Activated CD4-positive, alpha-beta T cell treated with anti-CD3 and anti-CD28 coated beads, Interleukin-10, Interleukin-2, amounts not matched to agents 100 ng/mL and 50 ng/mL, durations not matched to agents 16 hours and 8 hours (primary cell): ENCODE data around the gene RNASE9.
A peak's percentile ranks its signal among the peaks of the same experiment; 100 is the strongest.
"Not testable (repeated sequence)": the region's sequence is repeated elsewhere in the genome, so short reads cannot be mapped to it uniquely, and the experiment has no call there.

ENCODE experiments used
- DNase-seq: peaks from one replicate; pipeline ENCODE4 v3.0.0-alpha.2; 2020

RNASE9 gene

DNA sequence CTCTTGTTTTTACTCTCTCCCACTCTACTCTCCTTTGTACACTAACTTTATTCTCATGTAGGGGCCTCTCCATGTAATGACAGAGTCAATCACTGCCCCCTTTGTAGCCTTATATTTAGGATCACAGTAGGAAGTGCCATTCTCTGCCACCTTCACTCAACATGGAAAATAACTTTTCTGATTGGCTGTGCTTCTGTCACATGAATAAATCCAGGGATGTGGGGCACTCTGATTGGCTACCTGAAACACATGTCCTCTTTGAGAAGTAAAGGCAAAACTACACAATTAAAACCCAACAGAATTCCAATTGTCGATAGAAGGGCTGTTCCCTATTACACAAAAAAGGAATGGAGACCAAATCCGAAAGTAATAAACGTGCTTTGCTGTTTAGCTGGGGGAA, at the start of gene RNASE9:
RNASE9 (minus strand) TSS at position 87 of the 400 bp plus-strand sequence.
- DNase-seq: no peak

DNA sequence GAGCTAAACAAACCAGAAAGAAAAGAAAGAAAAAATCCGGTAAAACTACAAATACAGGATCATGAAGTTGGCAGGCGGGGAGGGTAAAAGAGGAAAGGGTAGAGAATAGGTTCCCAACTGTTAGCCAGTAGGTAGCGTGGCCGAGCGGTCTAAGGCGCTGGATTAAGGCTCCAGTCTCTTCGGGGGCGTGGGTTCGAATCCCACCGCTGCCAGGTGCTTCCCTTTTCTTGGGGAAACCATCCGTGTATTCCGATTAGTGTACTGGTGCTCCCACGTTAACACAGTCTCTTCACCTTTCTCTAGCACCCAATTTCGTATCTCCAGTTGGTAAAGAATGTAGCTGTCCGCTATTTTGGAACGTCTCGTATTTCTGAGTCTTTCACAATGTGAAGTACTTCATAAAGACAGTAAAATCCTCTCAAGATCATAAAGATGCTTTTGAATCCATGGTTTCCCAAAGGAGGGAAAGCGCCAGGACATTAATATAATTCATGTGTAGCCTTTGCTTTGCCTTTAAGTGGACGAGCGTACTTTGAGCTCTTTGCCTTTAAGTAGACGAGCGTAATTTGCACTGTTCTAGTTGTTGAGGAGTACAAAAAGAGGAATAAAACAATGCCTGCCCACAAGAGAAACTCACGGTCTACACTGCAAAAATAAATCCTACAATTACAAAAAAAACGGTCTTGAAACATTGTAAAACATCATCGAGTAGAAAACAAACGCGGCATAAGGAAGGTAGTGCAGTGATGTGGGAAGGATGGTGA, 49.3 kb upstream of the RNASE9 start:
- peak; percentile 89 for DNase-seq

DNA sequence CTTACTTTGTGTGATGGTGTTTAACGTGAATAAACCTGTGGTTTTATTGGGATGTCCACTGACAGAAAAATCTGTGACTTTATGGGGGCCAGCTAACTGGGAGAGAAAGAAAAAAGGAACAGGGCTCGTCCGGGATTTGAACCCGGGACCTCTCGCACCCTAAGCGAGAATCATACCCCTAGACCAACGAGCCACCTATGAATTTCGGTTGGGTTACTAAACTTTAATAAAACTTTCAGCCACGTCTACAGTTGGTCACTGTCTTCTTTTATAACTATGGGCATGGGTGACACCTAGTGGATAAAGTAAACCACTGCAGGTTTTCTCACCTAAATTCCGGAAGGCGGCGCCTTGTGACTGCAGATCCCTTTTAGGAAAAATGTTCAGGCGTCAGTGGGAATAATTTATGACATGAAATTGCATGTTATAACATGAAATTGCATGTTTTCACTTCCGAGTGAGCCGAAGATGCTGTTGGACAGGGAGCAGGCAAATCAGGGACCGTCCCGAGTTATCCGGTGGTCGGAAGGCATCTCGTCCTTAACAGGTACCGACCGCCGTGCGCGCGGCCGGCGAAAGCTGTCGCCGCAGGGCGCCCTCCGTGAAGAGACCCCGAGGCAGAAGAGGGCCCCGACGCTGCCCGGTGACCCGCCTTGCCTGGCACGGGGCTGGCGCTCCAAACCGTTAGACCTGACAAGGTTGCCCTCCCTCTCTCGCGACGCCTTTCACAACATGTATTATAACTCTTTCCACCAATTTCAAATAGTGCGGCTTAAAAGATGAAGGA, 48.6 kb upstream of the RNASE9 start:
- DNase-seq: peak; percentile 90

DNA sequence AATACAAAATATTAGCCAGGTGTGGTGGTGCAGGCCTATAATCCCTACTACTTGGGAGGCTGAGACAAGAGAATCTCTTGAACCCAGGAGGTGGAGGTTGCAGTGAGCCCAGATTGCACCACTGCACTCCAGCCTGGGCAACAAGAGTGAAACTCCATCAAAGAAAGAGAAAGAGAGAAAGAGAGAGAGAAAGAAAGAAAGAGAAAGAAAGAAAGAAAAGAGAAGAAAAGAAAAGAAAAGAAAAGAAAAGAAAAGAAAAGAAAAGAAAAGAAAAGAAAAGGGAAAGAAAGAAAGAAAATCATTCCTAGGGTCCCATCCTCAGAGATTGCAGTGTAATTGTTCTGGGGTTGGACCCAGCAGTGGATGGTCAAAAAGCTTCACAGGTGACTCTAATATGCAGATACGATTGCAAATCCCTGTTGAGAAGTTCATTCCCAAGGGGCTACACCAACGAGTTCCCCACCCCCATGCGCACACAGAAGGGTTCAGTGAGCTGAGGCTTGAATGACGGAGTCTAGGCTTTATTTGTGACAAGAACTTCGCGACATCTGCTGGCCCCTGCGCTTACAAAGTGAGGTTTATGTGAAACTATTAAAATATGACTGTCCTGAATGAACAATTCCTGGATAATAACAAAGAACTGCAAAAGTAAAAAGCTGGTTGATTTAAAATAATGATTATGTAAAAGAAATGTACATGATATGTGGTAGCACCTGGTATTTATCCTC, 47.7 kb upstream of the RNASE9 start:
- no peak for DNase-seq

DNA sequence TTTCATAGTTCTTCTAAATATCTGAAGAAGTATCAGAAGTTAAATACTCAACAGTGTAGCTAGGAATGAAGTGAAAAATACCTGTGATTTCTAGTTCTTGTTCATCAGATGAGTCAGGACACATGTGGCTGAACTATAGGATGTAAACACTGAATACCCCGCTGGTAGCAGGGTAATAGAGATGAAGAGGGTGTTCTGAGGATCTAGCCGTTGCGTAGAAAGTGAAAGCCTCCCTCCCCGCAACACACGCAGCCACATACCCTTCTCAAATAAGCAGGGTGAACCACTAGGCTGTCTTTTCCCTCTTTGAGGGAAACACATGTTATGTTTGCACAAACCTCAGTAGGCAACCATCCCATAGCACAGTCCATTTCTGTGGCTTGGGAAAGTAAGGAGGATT, 46.8 kb upstream of the RNASE9 start:
- DNase-seq: peak; percentile 62

DNA sequence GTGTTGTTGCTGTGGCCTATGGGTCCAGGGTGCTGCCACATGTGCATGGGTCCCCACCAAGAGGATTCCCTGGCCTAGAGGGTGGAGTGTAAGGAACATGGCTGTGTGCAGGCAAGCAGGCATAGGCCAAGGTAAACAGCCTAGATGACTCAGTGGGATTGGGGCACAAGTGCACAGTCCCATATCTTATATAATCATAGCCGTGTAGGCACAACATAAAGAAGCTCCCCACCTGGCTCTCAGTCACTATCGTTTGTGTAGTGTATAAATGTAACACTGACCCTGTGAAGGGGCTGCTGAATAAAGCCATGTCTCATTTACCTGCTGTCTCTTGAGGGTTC, 46.0 kb upstream of the RNASE9 start:
- DNase-seq: no peak

DNA sequence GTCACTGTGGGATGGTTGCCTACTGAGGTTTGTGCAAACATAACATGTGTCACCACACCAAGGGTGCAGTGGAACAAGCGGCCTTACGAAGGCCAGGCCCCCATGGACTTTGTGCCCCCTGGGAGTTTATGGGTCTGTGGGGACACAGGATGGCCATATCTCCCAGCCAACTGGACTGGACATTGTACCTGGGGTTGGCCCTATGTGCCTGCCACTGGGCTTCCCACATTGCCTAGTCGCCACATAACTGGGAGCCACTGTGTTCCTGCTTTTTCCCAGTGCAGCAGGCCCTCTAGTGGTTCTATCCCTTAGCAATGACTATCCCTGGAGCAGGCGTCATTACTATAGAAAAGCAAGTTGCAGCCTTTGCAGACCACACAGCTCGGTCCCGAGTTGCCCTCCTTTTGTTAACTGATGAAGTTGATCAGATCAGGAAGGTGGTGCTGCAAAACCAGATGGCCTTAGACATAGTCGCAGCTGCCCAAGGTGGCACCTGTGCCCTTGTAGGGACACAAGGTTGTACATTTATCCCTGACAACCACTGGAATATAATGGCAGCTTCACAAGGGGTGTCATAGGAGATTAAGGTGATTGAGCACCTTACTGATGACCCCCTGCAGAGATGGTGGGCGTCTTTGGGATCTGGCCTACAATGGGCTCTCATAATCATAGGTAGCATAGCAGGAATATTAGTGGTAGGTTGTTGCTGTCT, 45.5 kb upstream of the RNASE9 start:
- no peak for DNase-seq

DNA sequence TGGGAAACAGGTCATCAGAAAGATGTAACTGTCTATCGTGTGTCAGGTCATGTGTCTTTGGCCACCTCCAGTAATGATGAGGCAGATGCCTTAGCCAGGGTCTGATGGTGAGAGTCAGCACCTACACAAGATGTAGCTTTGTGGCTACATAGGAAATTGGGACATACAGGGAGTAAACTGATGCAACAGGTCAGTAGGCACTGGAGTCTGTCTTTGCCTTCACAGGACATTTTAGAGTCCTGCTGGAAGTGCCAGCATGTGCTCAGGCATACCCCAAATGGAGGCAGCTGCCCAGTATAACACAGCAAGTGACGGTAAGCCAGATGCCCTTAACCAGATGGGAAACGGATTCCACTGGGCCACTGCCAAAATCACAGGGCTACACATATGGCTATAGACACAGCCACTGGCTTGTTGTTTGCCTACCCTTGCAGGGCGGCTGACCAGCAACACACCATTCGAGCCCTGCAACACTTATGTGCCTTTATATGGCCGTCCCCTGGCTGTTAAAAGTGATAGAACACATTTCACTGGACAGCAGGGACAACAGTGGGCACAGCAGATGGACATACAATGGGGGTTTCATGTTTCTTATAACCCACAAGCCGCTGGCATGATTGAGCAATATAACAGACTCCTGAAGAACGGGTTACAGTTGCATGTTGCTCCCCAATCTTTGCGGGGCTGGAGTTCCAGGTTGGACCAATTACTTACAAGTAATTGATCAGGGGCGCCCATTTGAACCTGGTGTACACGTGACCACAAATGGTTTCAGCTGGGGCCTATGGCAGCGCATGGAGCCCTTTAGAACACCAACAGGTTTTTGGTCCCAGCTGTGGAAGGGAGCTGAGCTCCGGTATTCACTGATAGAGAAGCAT, 43.2 kb upstream of the RNASE9 start:
- DNase-seq: no peak

DNA sequence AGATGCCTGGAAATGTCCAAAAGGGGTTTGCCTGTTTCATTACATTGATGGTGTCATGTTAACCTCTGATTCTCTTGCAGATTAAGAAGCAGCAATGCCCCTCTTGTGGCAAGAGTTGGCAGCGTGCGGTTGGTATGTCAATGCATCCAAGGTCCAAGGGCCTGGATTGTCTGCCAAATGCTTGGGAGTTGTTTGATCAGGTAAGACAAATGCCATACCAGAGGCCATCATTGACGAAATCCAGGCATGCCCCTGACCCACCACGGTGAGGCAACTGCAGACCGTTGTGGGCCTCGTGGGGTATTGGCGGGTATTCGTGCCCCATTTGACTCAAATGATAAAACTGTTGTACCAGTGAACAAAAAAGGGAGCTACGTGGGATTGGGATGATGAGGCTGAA, 41.7 kb upstream of the RNASE9 start:
- no peak for DNase-seq

DNA sequence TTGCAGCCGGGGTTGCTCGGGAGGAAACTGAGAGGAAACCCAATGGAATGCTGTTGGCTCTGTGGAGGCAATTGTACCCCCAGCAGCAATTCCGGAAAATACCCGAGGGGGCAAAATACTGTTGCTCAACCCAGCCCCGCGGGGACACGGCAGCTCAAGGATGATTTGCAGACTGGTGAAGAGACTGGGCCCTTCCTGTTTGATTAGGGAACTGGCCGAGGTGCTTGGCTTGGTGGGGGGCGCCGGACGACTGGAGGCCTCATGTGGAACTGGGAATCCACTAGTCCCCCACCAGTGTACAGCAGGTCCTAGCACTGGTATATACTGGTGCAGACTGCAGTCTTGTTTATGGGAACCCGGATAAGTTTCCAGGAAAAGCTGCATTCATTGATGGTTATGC, 40.7 kb upstream of the RNASE9 start:
- DNase-seq: no peak

DNA sequence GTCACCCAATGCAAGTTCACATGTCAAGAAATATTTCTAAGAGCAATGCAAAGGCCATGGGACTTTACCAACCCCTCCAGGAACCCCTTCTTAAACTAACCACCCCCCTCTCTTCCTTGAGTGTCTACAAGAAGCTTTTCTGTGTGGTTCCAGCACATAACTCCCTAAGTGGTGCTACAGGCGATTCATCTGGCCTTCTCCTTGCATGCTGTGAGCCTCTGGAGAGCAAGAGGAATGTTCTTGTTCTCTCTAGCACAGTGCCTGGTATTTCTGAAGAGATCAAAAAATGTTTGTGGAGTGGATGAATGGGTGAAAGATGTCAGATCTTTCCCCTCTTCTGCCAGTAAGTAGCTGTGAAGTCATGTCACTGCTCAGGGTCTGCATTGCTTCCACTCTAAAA, 36.3 kb upstream of the RNASE9 start:
- no peak for DNase-seq

DNA sequence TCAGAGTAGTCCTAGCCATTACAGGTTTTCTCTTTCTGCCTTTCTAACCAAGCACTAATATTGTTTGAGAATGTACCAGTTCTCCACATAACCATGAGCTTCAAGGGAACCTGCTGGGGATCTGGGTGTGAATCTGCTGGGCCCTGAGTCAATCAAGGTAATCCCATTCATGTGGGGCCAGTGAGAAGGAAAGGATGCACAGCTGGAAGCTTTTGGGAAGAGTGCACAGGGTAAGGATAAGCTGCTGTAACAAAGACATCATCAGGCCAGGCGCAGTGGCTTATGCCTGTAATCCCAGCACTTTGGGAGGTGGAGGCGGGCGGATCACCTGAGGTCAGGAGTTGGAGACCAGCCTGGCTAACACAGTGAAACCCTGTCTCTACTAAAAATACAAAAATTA, 34.9 kb upstream of the RNASE9 start:
- not testable (repeated sequence) for DNase-seq

DNA sequence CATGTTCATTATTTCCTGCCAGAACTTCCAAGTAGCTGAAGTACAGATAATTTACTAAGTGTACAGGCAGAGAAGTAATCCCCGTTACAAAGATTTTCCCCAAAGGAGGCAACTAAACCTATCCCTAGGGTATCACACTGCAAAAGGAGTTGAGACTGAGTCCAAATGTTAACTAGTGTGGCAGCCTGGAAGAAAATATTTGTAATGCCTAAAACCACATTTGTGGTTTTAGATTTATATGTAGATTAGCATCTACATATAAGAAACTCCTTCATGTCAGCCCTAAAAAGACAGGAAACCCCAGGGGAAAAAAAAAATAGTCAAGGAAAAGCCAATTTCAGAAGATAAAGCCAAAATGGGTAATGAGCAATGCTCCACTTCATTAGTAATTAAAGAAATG, 31.7 kb upstream of the RNASE9 start:
- no peak for DNase-seq

DNA sequence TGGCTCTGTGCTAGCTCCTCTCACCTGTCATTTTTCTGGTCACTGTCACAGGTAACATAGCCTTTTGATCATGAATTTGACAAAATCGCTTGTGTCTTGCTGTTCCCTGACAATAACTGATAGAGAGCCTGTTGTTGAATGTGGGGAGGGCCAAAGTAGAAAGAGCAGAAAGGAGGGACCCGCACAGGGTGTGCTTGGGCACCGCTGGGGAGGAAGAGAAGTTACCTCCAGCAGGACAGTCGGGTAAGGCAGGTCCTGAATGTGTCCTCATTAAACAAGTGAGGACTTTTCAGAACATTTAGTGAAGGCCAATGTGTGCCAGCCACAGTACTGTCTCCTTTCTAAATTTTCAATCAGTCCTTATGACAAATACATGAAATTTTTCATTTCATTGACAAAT, 30.4 kb upstream of the RNASE9 start, which contains the start of gene RNASE12:
RNASE12 (minus strand) TSS at position 142 of the 400 bp plus-strand sequence. CDS start 653 bp downstream, outside the sequence.
- DNase-seq: no peak

DNA sequence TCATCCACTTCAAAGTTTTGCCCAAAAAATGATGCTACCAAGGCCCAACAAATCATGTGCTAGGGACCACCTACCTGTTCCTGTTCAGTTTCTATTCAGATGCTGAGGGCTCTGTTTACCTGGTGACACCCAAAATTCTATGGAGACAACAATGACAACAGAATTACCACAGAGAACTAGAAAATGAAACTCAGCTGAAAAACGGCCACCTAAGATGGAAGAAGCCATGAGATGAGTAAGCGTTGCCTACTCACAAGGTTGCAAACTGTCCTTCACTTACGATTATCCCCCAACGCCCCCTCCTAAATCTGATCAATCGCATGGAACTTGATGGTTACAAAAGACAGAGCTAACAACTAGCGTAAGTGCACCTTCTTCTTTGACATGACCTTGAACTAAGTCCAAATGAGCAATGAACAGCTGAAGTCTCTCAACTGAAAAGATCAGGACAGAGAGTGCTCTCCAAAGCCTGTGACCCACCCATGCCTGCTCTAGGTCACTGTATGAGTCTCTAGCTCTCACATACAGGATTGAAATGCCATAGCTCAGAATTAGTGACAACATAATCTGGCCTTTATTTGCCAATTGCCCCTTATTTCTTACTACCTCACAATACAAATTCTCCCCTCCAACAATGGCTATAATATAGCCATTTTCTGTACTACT, 26.8 kb upstream of the RNASE9 start, which contains the start of gene RNASE11:
RNASE11 (minus strand) TSS at position 513 of the 666 bp plus-strand sequence.
- peak; percentile 50 for DNase-seq

DNA sequence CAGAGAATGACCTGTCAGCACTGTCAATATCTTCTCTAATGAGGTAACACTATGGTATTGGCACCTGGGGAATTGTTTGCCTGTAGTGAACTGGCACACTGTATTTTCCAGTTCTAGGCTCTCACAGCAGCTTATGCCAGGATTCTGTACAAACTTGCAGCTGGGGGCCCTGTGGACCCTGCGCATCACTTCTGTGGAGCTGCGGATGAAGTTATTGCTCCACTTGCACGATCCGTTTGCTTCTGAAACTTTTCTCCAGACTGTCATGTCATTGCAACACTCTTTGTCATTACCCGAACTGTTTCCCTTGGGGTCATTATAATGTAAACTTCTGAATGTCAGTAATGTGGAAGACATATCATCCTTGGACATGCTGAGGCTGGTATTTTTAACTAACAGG, 23.1 kb upstream of the RNASE9 start:
- DNase-seq: no peak

DNA sequence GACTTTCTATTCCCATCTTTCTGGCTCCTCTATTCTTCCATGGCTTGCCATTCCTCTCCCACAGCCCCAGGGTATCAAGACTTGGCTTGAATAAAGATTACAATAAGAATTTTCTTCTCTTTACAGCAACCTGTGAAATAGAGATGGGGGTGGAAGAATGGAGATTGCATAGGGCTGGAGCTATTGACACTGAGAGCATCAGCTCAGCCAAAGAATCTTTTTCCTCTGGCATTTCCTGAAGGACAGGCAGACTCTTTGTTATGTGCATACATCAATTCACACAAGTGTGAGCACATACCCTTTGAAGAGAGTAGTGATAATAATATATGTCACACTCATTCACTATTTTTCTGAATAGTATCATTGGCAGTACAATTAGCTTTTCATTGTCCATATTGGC, 22.3 kb upstream of the RNASE9 start:
- no peak for DNase-seq

DNA sequence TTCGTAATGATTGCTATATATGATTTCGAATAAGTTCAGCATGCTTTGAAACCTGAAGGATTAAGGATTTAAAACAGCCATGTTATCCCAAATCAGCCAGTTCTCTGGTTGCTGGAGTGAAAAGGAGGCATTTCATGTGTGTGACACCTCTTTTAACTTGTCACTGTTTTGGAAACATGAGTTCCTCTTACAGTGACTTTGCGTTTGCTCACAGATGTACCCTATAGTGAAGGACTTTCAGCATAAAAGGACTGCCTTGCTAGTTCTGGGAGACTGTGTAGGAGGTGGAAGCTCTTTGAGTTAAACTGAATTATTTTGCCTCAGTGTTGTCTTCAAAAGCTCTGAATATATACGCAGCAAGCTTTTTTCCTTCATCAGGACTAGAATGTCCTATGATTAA, 19.4 kb upstream of the RNASE9 start:
- DNase-seq: no peak

DNA sequence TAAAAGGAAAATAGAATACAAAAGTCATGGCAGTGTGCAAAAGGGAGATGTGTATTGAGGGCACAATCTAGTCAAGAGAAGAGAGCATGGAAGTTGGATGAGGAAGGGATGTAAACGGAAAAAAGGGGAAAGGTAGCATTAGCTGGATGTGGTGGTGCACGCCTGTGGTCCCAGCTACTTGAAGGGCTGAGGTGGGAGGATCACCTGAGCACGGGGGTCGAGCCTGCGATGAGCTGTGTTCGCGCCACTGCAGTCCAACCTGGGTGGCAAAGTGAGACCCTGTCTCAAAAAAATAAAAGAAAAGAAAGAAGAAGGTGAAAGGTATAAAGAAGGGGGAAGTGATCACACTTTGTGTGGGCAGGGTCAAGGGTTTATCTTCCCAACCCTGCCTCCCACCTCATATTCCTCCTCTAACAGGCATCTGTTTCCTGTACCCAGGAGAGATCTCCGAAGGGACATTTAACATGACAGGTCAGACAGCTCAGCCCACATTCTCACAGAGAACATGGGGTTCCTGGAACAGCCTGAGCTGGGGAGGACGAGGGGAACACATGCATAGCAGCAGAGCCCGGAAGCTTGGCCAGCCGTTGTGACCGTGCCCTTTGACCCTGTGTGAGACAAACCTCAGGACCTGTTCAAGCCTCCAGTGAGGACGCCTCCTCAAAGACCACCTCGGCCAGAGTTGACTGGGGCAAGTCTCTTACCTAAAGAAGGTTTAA, 18.1 kb upstream of the RNASE9 start:
- no peak for DNase-seq

DNA sequence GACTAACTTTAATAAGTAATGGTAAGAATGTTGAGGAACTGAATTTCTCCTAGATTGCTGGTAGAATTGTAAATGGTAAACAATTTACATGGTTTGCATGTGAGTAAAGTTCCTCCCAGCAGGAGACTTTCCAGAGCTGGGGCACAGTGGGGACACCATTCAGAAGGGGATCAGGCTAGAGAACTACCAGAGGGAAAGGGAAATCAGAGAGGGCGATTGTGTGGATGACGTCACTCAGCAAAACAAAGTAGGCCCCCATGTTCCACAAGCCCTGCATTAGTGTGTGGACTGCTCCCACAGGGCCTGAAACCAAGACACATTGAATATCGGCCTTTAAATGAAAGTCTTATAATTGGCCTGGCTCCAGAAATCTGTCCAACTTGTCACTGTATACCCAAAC, 17.5 kb upstream of the RNASE9 start:
- no peak for DNase-seq
